GM10266 (cell line): ENCODE data around the gene STK39.

Experiments
- DNase-seq: peaks from one replicate; pipeline ENCODE4 v3.0.0; 2012; ENCODE audit errors: extremely low spot score
- CTCF ChIP-seq: IDR thresholded peaks from 2 replicates; pipeline ENCODE4 v1.5.1; 2012; ENCODE audit warnings: mild to moderate bottlenecking, low read depth; ENCODE audit not compliant: control insufficient read depth, insufficient read depth; ENCODE audit errors: missing control alignments

STK39 gene

GRCh38 chr2:168200930-168201583 is 46.3 kb downstream of the STK39 start:
- TF ChIP-seq CTCF = no peak

GRCh38 chr2:168198476-168199207 is 48.8 kb downstream of the STK39 start:
- no peak for TF ChIP-seq CTCF

More at GRCh38 chr2:168200930-168201583, 46.3 kb downstream of the STK39 start:
- no peak for DNase-seq

GRCh38 chr2:168196764-168197180 is 50.6 kb downstream of the STK39 start:
- DNase-seq = no peak
- no peak for TF ChIP-seq CTCF

More at GRCh38 chr2:168198476-168199207, 48.8 kb downstream of the STK39 start:
- DNase-seq = no peak

GRCh38 chr2:168194784-168195522 is 52.4 kb downstream of the STK39 start:
- DNase-seq = peak; percentile 62
- TF ChIP-seq CTCF = no peak

GRCh38 chr2:168192839-168193616 is 54.4 kb downstream of the STK39 start:
- DNase-seq = no peak
- no peak for TF ChIP-seq CTCF

GRCh38 chr2:168191955-168192785 is 55.2 kb downstream of the STK39 start:
- TF ChIP-seq CTCF = no peak

More at GRCh38 chr2:168191955-168192785, 55.2 kb downstream of the STK39 start:
- no peak for DNase-seq
